Ammon's horn (tissue), 1 donor: ENCODE data around the gene CCT3.

Experiments
- DNase-seq: peaks from one replicate; pipeline ENCODE4 v3.0.0-alpha.2; 2016; ENCODE audit warnings: low spot score

The CCT3 gene

DNA sequence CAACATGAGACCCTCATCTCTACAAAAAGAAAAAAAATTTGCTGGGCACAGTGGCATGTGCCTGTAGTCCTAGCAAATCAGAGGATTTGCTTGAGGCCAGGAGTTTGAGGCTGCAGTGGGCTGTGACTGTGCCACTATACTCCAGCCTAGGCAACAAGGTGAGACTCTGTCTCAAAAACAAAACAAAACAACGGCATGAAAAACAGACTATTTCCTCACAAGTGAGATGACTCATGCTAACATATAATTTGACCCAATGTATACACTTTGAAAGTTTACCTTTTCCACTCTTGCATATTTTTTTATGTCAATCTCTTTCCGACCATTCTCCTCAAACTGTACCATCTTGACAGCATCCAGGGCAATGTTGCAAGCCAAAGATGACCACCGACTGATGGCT lies 17.5 kb downstream of the CCT3 start:
- DNase-seq: no peak

DNA sequence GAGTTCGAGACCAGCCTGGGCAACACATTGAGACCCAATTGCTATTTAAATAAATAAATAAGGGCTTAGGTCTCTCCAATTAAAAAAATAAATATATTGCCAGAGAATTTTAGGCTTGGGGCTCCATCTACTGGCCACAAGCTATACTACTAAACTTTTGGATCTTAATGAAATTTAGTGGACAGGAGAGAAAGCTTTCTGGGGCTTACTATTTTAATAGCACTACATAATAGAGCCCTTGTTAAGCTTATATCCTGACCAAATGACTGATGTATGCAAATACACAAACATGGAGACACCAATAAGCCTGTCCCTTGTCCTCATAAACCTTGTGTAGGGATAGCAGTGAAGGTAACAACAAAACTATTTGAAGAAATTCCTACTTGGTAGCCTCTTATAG lies 18.4 kb downstream of the CCT3 start:
- no peak for DNase-seq

DNA sequence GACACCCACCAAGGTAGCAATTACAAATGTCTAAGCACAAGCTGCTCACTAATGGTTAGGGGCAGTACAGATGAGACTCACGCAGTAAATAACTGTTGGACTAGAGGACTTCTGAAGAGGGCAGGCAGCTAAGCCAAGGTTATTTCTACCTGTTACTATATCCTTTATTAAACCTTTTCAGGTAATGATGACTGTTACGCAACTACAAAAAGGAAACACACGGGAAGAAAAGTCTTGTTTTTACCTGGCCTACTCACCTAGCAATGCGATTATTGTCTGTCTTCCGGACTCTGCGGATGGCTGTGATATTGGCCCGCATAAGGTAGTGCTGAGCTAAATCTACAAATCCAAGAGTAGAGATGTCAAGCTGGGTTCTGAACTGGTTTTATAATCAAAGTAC lies 21.2 kb downstream of the CCT3 start:
- no peak for DNase-seq

DNA sequence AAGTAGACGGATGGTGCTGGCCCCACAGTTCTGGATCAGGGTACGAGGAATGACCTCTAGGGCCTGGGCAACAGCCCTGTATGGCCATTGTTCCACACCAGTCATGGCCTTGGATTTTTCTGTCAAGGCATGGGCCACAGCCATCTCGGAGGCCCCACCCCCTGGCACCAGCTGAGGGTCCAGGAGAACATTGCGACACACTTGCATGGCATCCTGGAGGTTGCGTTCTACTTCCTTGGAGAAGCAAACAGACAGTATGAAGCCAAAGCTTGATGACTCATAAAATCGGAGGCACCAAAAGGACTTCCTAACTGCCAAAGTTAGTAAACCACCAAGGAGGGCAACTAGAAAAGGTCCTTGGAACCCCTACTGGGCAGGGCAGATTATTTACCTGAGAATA lies 27.1 kb downstream of the CCT3 start:
- no peak for DNase-seq

DNA sequence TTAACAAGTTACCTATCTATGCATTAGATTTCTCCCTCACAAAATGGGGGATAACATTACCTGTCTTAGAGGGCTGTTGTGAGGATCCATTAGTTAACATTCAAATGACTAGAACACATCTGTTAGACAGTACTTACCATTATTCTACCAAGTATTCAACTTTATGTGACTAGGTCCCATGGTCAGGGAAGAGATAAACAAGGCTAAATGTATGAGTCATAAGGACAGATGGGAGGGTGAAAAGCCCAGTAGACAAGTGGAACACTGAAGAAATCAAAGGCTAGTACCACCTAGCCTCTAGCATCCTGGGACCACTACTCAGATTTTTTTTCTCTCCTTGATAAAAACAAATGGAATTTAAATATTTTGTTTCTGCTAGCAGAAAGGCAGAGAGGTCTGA lies 30.0 kb downstream of the CCT3 start:
- no peak for DNase-seq

DNA sequence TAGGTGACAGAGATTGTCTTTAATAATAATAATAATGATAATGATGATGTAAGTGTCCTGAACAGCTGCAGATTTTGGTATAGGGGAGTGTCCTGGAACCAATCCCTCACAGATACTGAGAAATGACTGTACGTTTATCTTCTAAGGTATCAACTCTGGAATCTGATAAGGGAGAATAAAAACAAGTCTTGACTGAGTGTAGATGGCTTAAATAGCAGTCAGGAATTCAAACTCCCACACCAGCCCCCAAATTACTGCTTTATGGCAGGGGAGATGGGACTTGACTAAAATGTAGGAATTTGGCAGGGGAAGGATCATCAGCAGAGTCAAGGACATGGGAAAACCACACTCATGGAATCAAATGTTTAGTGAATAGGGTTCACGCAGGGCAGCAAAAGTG lies 32.9 kb downstream of the CCT3 start:
- DNase-seq: no peak

DNA sequence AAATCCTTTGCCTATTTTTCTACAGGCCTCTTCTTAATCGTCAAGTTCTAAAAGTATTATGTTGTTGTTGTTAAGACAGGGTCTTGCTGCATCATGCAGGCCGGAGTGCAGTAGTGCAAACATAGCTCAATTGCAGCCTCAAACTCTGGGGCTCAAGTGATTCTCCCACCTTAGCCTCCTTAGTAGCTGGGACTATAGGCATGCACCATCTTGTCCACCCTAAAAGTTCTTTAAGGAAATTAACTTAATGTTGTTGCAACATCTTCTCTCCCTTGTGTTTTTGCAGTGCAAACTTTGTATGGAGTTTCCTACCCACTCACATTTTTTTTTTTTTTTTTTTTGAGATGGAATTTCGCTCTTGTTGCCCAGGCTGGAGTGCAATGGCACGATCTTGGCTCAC lies 34.9 kb downstream of the CCT3 start:
- no peak for DNase-seq

DNA sequence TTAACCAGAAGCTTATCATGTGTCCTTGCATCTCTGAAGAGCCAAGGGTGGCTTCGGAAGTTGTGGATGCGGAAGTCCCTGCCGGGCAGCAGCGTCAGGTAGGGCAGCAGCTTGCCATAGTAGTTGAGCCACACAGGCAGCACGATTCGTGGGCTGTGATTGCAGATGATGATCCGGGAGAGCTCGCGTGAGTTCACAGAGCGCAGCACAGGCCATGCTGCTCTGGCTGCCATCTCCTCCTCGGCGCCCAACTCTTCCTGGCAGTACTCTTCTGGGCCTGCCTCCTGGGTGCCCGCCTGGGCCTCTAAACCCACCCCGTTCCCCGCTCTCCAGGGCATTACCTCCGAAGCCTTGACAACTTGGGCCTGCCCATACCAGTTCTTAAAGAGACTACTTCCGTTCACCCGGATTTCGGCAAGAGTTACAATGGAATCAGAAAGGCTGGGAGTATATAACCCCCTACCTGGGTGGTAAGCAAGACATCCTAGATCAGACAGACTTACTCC lies 39.2 kb downstream of the CCT3 start, which contains the start of gene VHLL:
TSS of gene VHLL (minus strand) at position 456 of the 506 bp plus-strand sequence. CDS start at position 338, 118 bp downstream.
- no peak for DNase-seq

DNA sequence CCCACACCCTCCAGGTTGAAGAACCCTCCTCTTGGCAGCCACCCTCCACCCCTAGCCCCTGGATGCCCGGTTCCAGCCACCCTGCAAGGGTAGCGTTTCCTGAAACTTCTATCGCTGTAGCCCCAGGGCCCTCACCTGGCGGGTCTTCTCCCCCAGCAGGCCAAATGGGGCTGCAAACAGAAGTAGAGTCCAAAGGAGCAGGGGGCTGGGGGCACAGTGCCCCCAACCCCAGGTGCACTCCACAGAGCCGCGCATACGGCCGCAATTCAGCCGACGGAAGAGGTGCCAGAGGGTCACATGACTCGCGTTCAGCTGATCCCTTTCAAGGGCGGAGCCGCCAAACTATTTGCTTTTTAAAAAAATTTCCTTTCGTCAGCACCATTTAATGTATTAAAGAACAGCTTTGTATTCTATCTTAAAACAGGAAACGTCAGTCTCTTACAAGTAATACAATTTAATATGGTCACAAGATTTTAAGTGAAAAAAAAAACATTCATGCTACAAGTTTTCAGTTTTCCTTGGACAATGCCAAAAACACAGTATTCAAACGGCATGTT lies 42.6 kb downstream of the CCT3 start, which contains the start of gene GLMP:
TSS of gene GLMP (minus strand) at position 289 of the 557 bp plus-strand sequence. CDS start at position 255, 34 bp downstream.
- DNase-seq: peak; percentile 85

DNA sequence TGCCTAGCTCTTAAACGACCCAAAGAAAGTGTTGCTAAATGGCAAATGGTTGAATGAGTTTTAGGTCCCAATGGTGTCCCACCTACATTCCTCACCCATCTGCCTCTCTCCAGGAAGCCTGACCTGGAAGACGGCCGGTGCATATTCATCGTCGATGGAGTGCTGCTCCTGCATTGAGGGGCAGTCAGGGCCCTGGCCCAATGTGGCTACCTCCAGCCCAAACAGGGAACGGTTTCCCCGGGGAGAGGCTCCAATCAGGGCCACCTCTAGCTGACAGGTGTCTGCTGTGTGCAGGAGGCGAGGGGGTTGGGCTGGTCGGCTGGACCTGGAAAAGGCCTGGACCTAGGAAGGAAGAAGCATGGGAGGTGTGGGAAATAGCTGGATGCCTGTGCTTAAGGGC lies 44.2 kb downstream of the CCT3 start:
- no peak for DNase-seq

DNA sequence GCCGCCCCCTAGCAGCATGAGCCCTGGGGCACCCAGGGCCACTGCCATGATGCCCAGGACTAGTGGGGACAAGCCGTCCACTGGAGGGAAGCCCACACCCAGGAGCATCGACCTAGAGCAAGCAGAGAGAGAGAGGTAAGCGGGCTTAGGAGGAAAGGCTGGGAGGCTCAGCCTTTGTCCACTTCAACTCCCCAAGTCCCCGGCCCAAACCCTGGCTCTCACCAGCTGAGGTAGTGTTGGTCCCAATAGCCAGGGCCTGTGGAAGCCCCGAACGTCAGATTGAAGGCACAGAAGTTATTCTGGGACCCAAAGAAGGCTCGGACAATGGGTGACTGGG lies 45.0 kb downstream of the CCT3 start:
- no peak for DNase-seq

DNA sequence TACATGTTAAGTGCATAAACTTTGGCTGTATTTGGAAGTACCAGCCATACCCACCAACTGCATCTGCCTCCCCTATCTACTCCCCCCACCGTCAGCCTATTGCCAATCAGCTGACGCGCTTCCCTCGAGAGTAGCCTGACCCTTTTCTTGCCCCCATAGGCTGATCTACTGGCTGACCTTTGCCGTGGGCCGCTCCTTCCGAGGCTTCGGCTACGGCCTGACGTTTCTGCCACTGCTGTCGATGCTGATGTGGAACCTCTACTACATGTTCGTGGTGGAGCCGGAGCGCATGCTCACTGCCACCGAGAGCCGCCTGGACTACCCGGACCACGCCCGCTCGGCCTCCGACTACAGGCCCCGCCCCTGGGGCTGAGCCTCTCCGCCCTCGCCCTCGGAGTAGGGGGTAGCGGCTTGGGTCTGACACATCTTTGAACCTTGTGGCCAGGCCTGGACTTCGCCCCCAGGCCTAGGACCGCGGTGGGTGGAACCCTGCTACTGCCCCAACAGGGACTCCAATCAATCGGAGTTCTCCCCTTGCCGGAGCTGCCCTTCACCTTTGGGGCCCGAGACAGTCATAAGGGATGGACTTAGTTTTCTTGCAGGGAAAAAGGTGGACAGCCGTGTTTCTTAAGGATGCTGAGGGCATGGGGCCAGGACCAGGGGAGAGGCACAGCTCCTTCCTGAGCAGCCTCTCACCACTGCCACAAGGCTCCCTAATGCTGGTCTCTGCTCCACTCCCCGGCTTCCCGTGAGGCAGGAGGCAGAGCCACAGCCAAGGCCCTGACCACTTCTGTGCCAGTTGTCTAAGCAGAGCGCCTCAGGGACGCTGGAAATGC lies 46.6 kb downstream of the CCT3 start:
- peak; percentile 90 for DNase-seq

DNA sequence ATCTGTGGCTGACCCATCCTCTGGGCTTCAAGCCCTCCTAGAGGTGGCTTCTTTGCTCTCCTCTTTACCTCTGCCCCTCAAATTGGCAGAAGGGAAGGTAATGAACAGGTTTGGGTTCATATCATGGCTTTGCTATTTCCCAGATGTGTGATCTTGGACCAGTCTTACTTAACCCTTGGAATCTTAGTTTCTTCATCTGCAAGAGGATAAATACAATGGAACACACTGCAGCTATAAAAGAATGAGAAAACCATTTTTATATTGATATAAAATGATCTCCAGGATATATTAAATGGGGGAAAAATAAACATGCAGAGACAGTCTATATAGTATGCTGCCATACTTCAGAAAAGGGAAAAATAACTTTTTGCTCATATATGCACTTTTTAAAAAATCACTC lies 48.2 kb downstream of the CCT3 start:
- no peak for DNase-seq

DNA sequence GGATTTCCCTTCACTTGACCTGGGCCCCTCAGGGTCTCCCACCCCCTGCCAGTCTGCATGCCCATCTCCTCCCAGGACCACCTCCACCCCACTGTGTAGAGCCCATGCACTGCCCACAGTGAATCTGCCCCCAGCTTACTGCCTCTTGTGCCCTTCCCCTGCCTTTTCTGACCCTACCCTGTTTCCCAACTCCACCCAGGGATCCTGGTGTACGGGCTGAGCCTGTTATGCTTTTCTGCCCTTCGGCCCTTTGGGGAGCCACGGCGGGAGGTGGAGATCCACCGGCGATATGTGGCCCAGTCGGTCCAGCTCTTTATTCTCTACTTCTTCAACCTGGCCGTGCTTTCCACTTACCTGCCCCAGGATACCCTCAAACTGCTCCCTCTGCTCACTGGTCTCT lies 52.0 kb downstream of the CCT3 start:
- DNase-seq: no peak

DNA sequence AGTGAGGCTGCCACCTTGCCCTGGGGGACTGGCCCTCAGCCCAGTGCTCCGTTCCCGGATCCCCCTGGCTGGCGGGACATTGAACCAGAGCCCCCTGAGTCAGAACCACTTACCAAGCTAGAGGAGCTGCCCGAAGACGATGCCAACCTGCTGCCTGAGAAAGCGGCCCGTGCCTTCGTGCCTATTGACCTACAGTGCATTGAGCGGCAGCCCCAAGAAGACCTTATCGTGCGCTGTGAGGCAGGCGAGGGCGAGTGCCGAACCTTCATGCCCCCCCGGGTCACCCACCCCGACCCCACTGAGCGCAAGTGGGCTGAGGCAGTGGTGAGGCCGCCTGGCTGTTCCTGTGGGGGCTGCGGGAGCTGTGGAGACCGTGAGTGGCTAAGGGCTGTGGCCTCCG lies 52.7 kb downstream of the CCT3 start:
- no peak for DNase-seq

DNA sequence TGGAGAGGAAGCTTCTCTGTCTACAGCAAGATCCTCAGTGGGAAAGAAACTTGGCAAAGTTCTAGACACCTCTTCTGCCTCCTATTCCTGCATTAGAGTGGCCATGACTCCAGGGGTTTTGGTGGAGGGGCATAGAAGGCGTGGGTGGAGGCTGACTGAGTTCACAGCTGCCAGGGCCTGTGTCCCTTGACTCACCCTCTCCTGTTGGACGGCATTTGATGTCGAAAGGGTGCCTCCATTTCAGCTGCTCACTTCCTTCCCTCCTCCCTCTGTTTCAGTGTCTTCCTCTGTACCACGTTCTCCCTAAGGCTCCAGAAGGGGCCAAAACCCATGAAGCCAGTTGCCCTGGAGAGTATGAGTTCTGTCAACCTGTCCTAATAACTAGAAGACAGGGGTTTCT lies 53.3 kb downstream of the CCT3 start:
- no peak for DNase-seq

DNA sequence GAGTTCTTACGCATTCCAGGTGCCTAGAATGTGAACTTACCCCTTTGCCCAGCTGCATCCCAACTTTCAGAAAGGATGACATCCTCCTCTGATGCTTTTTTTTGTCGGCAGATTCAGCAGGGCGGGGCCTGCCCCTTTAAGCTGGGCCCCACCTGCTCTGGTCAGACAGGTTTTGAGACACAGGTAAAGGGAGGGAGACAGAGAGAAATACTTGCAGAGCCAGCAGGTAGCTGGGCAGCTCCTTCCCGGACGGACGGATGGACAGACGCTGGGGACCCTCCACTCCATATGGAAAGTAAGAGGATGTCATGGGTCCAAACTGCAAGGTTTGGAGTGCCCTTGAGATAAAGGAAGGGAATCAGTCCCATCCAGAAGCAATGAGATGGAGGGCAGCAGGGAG lies 54.0 kb downstream of the CCT3 start, which contains the start of gene TMEM79:
TSS of gene TMEM79 (plus strand) at position 214 of the 400 bp plus-strand sequence. CDS start 902 bp downstream, outside the sequence.
- DNase-seq: no peak

DNA sequence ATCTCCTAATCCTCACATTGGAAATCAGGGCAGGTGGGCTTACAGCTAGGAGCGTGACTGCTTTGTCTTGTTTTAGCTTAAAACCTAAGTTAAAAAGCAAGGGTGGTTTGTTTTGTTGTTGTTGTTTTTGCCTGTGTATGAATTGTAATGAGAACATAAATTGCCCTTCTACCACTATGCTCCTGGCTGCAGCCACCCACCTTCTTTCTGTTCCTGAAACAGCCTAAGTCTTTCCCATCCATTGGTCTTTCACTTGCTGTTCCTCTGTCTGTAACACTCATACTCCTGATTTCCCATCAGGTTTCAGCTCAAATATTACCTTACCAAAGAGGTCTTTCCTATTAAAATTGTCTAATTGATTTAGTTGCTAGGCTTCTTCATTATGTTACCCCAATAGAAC lies 54.6 kb downstream of the CCT3 start:
- no peak for DNase-seq

DNA sequence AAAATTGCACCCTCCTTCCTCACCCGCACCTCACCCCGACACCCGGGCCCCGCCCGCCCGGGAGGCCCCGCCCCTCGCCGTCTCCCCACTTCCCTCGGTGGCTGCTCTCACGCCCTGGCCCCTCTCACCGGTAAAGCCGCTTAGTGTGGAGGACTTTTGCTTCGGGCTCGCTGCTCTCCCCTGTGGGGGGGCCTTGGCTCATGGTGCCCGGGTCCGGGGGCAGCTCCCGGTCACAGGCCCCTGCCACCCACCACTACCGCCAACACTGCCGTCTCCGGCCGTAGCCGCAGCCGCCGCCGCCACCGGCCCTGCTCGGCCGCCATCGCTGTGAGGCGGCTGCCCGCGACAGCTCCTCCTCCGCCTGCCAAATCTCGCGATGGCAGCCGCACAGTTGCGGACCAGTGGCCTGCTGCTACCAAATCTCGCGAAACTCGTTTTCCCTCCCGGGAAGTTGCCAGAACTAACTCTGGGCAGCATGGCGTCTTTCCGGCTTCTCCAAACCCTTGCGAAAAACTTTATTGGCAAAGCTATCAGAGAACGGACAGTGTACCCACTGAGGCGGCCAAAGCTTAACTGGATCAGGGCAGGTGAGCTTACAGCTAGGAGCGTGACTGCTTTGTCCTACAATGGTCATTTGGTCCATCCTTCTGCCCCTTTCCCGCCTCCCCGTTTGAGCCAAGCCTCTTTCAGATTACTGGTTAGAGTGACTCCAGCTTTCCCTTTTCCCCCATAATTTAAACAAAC lies 55.4 kb downstream of the CCT3 start, which contains the start of gene SMG5:
TSS of gene SMG5 (minus strand) at position 347 of the 744 bp plus-strand sequence. CDS start at position 202, 145 bp downstream.
- peak; percentile 98 for DNase-seq

DNA sequence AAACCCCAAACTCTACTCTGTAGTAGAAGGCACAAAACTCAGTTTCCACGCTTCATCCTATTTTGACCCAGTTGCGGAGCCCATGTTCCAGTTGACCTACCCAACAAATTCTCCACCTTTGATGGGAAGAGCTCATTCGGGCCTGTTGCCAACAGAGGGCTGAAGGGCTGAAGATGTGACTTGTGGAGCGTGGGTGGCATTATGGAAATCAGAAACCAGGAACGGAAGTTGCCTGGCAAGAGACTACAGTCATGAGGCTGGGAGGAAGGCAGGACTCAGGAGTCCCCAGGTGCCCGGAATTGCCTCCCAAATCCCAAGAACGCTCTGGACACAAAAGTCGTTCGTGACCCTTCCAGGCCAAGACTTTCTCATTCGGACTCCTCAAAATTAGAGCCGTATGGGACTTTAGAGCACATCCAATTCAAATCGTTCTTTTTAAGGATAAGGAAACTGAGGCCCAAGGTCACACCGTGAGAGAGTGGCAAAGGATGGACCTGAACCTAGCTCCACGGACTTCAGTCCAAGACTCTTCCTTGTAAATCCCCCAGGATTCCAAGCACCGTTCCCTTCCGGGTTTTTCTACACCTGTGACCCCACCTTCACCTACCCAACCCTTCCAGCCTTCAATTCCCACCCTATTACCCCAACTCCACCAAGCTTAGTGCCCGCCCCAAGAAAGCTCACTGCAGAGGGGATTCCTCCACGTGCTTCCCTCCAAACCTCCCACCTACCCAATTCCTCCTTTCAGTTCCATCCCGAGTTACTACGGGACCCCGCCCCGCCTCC lies 56.2 kb downstream of the CCT3 start:
- no peak for DNase-seq

DNA sequence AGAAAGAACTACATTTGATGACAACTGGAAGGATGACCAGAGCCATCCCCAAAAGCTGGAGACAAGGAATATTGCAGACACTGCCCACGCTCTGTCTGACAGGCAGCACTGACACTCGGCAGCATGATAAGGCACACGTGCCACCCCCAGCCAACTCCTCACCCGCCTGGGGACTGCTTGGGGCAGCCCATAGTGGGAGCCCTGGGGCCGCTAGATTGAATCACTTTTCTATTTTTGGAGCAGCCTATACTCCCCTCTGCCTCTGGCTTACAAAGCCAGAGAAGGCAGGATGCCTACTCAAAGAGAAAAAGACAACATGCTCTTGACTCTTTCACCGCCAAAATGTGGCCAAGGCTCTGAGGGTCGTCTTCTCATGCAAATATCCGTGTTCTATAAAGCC lies 56.8 kb downstream of the CCT3 start:
- no peak for DNase-seq

DNA sequence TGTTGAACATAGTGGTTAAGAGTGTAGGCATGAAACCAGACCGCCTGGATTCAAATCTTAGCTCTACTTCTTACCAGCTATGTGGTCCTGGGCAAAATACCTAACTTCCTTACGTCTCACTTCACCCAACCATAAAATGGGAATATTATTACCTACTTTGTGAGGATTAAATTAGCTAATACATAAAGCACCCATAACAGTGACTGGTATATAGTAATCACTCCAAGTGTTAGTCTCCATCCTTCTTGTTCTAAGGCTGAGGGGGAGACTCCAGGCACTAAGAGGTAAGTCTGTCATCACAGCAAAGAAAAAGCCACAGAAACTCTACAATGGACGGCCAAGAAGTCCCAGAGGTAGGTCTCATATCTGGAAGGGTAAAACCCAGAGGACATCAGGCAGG lies 58.3 kb downstream of the CCT3 start:
- no peak for DNase-seq
